ENCODE results near the gene ATG101. TPM values are rescaled to one million over a fixed set of nuclear protein-coding genes. Genes with fewer than 3 reads are reported as not detected.

ATG101 gene
- total and polyA plus RNA-seq, 2 donors = 20.4 to 46.4 TPM

DNA sequence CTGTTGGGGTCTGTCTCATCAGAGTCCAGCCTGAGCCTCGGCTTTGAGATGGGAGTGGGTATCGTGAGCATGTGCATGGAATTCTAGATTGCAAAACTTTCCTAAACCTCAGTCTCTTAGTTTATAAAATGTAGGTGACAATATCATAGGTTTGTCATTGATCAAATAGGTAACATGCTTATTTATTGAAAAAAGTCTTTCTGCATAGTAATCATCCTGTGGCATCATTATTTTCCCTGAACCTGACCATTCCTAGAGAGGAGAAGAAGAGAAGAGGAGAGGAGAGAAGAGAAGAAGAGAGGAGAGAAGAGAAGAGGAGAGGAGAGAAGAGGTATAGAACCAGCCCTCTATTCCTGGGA is 13.8 kb downstream of the ATG101 start:
- 10% methylated on average over 2 of the region's 2 CpGs for WGBS
- Histone ChIP-seq H3K4me1 (ENCODE audit: insufficient read depth) (no peaks in the 10 kb centered on the region), H3K36me3 (ENCODE audit: insufficient read depth) (no peaks in the 10 kb centered on the region), H3K4me3 (ENCODE audit: low read depth, low read length) (no peak overlapping the region), H3K27ac (ENCODE audit: low read depth) (no peak overlapping the region)
- DNase-seq (ENCODE audit: extremely low spot score) = no peak

DNA sequence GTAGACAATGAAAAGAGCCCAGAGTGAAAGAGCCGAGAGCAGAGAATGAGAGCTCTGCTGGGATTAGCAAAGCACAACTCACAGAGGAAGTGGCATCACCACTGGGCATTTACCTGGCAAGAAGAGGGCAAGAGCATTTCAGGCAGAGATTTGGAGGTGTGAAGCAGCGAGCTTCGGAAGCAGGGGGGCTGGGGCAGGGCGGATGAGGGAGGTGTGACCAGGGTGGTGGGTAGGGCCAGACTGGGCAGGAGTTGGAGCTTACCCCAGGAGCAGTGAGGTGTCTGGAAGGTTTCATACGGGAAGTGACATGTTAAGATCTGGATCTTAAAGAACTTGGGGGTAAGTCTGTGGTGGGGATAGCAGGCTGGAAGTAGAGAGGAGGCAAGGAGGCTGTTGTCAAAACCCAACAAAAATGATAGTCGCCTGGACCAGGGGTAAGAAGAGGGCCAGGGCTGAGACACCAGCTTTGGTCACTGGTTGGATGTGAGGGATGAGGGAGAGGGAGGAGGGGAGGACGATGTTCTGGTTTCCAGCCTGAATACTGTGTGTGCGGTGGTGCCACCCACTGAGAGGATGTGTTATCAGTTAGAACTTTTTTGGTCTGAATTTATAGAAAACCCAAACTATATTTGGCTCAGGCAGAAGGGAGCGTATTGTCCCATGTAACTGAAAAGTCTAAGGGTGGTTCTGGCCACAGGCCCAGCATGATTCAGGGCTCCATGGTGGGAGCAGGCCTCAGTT is 14.9 kb downstream of the ATG101 start:
- WGBS = 81% methylated on average over 9 of the region's 9 CpGs
- H3K27ac ChIP-seq (ENCODE audit: low read depth) = no peak overlapping the region
- DNase-seq (ENCODE audit: extremely low spot score) = no peak
- no peak overlapping the region for H3K4me3 ChIP-seq (ENCODE audit: low read depth, low read length)
- no peaks in the 10 kb centered on the region for H3K4me1 ChIP-seq (ENCODE audit: insufficient read depth)
- H3K36me3 ChIP-seq (ENCODE audit: insufficient read depth) = no peaks in the 10 kb centered on the region

DNA sequence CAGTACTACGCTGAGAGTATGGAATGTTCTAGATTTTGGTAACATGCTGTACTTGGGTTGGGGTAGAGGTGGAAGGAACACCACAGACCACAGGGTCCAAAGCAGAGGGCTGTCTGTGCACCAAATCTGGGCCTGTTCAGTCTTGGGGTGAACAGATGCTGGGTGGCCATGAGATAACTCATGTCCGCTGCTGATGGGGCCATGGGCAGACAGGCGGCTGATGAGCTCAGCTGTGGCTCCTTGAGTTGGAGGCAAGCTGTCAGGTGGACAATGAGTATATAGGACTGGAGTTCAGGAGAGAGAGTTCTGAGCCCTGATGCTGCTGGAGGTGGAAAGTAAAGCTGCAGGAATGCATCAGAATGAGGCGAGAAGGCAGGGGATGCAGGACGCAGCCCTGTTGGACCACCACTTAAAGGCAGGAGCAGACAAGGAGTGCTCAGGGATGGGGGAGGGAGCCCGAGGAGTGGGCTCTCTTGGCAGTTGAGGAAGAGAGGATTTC is 16.0 kb downstream of the ATG101 start:
- 91% methylated on average over 6 of the region's 6 CpGs for WGBS
- Histone ChIP-seq H3K4me1 (ENCODE audit: insufficient read depth) (no peaks in the 10 kb centered on the region), H3K36me3 (ENCODE audit: insufficient read depth) (no peaks in the 10 kb centered on the region)

DNA sequence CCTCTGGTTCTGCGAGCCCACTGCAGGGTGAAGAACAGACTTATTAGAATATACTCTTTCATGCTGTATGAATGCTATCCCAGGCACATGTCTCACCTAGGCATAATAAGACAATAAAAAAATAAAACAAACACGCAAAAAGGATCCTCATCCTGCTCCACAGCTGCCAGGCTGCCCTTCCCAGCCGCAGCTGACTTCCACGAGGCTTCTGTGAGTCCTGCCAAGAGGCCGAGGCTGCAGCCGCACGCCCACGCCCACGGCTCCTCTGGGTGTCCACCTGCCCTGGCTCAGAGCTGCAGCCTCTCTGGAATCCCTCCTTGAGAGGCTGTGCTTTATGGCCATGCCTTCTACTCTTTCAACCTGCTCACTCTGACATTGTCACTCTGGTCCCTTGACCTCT is 16.6 kb downstream of the ATG101 start:
- no peak for DNase-seq (ENCODE audit: extremely low spot score)
- 68% methylated on average over 9 of the region's 9 CpGs for WGBS
- Histone ChIP-seq H3K4me1 (ENCODE audit: insufficient read depth) (no peaks in the 10 kb centered on the region), H3K4me3 (ENCODE audit: low read depth, low read length) (no peak overlapping the region), H3K27ac (ENCODE audit: low read depth) (no peak overlapping the region), H3K36me3 (ENCODE audit: insufficient read depth) (no peaks in the 10 kb centered on the region)

More for the DNA sequence above, 16.0 kb downstream of the ATG101 start:
- Histone ChIP-seq H3K4me3 (ENCODE audit: low read depth, low read length) (no peak overlapping the region), H3K27ac (ENCODE audit: low read depth) (no peak overlapping the region)
- no peak for DNase-seq (ENCODE audit: extremely low spot score)

DNA sequence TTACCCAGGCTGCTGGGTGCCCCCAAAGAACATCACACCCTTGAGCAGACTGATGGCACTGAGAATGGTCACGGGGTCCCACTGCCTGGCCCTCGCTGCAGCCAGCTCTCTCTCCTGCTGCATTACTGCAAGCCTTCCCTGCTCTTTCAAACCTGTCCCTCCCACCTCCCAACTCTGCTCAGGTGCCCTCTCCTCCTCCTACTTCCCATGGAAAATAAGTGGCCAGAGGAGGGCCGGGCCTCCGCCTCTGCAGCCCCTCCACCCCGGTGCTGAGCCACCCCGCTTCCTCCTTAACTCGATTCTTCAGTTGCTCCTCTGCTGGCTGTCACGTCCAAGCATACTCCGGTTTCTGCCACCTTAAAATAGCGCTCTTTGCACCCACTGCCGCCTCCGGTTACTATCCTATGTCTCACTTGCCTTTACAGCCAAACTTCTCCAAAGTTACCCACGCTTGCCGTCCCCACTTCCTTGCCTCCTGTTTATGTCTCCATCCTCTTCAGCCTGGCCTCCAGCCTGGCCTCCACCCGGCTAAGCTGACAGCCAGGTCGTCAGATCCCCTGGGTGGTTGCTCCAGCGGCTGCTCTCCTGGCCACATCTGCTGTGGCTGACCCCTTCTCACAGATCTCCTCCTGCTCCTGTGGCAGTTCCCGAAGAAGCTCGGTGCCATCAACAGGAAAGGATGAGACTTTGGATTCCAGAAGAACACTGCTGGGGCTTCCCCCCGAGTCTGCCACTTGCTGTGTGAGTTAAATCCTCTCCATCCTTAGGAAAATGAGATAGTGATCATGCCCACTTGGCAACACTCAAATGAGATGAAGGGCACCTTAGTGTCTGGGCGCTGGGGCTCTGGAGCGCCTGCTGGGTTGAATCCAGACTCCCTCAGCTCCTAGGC is 17.4 kb downstream of the ATG101 start:
- Histone ChIP-seq H3K27ac (ENCODE audit: low read depth) (no peak overlapping the region), H3K36me3 (ENCODE audit: insufficient read depth) (no peaks in the 10 kb centered on the region), H3K4me1 (ENCODE audit: insufficient read depth) (no peaks in the 10 kb centered on the region), H3K4me3 (ENCODE audit: low read depth, low read length) (no peak overlapping the region)
- WGBS = 79% methylated on average over 22 of the region's 22 CpGs
- DNase-seq (ENCODE audit: extremely low spot score) = no peak

DNA sequence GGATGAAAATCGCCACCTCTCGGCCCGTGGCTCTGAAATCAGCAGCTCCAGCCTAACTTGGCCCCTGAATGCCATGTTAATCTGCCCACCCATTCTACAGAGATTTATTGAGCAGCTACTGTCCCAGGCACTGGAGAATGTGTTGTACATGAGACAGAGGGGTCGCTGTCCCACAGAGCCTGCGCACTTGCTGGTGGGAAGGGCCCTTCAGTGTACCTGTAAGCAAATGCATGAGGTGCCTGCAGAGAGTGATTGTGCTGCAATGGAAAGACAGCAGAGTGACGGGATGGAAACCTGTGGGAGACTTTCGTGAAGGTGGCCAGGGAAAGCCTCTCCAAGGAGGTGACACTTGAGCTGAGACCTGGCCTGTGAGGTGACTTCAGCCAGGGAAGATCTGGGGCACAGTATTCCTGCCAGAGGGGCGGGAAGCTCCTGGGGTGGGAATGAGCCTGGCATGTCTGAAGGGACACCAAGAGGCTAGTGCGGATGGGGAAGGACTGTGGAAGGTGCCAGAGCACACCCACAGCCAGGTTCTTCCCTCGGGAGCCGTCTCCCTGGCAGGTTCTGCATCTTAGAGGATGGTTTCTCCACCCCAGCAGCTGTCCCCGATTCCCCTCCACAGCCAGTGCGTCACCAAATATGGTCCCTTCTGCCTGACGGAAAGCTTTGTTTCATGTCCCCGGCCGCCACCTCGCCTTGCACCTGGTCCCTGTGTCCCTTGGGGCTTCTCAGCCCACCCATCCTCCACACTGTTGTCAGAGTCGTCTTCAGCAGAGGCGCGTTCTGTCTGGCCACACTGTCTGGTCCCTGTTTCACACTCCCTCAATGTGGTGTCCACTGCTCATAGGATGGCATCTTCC is 18.4 kb downstream of the ATG101 start:
- H3K27ac ChIP-seq (ENCODE audit: low read depth) = no peak overlapping the region
- H3K4me3 ChIP-seq (ENCODE audit: low read depth, low read length) = no peak overlapping the region
- 84% methylated on average over 20 of the region's 20 CpGs for WGBS
- no peak for DNase-seq (ENCODE audit: extremely low spot score)
- H3K4me1 ChIP-seq (ENCODE audit: insufficient read depth) = no peaks in the 10 kb centered on the region
- H3K36me3 ChIP-seq (ENCODE audit: insufficient read depth) = no peaks in the 10 kb centered on the region

DNA sequence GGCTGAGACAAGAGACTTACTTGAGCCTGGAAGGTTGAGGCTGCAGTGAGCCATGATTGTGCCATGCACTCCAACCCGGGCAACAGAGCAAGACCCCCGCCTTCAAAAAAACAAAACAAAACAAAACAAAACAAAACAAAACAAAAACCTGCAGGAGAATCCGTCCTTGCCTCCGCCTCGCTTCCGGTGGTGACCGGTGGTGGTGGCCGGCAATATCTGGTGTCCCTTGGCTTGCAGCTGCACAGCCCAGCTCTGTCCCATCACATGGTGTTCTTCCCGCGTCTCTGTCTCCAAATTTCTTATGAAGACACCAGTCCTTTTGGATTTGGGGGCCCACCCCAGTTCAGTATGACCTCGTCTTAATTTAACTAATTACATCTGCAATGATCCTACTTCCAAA is 19.7 kb downstream of the ATG101 start:
- Histone ChIP-seq H3K27ac (ENCODE audit: low read depth) (no peak overlapping the region), H3K36me3 (ENCODE audit: insufficient read depth) (no peaks in the 10 kb centered on the region), H3K4me3 (ENCODE audit: low read depth, low read length) (no peak overlapping the region), H3K4me1 (ENCODE audit: insufficient read depth) (no peaks in the 10 kb centered on the region)
- WGBS = 91% methylated on average over 11 of the region's 11 CpGs
- no peak for DNase-seq (ENCODE audit: extremely low spot score)

DNA sequence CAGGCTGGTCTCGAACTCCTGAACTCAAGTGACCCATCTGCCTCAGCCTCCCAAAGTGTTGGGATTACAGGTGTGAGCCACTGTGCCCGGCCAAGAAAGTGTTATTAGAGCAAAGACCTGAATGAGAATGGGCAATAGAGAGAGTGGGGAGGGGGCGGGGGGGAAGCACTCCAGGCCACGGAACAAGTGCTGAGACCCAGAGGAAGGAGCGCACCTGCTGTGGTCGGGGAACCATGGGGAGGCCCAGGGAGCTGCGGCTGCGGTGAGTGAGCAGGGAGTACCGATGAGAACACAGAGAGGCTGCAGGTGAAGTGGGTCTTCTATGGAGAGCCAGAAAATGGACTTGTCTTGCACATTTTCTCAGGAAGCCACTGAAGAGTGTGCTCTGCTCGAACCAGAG is 20.5 kb downstream of the ATG101 start:
- 81% methylated on average over 10 of the region's 10 CpGs for WGBS
- no peaks in the 10 kb centered on the region for H3K4me1 ChIP-seq (ENCODE audit: insufficient read depth)
- no peak for DNase-seq (ENCODE audit: extremely low spot score)

DNA sequence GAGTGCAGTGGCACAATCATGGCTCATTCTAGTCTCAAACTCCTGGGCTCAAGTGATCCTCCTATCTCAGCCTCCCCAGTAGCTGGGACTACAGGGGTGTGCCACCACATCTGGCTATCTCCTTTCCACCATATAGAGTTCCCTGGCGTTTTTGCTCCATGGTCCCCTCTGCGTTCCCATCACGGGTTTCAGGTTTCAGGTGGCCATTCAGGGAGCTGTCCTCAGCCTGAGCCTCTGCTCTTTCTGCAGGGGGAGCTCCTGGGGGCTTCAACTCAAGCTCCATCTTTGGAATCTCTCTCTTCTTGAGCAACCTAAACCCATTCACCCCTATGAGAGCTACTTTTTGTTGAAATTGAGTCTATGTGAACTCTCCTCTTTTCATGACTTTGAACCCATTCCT is 21.3 kb downstream of the ATG101 start:
- 25% methylated on average over 3 of the region's 3 CpGs for WGBS
- DNase-seq (ENCODE audit: extremely low spot score) = no peak
- Histone ChIP-seq H3K4me1 (ENCODE audit: insufficient read depth) (no peaks in the 10 kb centered on the region), H3K4me3 (ENCODE audit: low read depth, low read length) (no peak overlapping the region), H3K36me3 (ENCODE audit: insufficient read depth) (no peaks in the 10 kb centered on the region), H3K27ac (ENCODE audit: low read depth) (no peak overlapping the region)

More for the DNA sequence above, 20.5 kb downstream of the ATG101 start:
- Histone ChIP-seq H3K4me3 (ENCODE audit: low read depth, low read length) (no peak overlapping the region), H3K27ac (ENCODE audit: low read depth) (no peak overlapping the region), H3K36me3 (ENCODE audit: insufficient read depth) (no peaks in the 10 kb centered on the region)

DNA sequence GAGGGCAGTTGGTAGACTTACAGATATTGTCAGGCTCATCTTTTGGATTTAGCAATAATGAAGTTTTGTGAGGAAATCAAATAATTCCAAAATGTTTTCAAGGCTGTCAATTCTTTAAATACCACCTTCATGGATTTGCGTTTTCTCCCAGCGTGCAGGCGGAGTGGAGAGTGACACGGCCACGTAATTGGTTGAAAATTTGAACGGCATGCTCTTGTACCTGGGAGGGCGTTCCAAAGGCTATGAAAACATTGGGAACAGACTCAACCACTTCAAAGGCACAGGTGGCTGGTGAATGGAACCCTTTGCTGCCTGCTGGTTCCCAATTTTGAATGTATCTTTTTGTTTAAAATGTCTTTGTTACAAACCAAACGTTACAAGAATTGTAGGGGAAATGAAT is 22.1 kb downstream of the ATG101 start:
- Histone ChIP-seq H3K4me1 (ENCODE audit: insufficient read depth) (no peaks in the 10 kb centered on the region), H3K27ac (ENCODE audit: low read depth) (no peak overlapping the region), H3K4me3 (ENCODE audit: low read depth, low read length) (no peak overlapping the region), H3K36me3 (ENCODE audit: insufficient read depth) (no peaks in the 10 kb centered on the region)
- DNase-seq (ENCODE audit: extremely low spot score) = no peak
- WGBS = 77% methylated on average over 8 of the region's 8 CpGs

DNA sequence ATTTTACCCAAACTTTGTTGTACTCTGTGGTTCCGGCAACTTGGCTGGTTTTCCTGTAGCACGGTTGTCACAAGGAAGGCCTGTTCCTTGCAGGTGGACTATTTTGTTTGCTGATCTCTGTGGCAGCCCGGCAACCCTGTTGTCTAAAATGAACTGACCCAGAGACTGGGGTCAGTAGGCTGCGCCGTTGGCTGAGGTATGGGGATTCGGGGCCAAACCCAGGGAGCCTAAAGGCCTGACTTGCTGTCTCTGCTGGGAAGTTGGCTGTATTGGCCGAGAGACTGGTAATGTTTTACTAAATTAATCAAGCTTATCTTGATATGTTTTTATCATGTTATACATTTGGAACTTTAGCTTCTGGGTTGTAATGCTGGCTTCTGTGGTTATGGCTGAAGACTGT is 23.6 kb downstream of the ATG101 start:
- Histone ChIP-seq H3K36me3 (ENCODE audit: insufficient read depth) (no peaks in the 10 kb centered on the region), H3K4me1 (ENCODE audit: insufficient read depth) (no peaks in the 10 kb centered on the region), H3K27ac (ENCODE audit: low read depth) (no peak overlapping the region), H3K4me3 (ENCODE audit: low read depth, low read length) (no peak overlapping the region)
- 79% methylated on average over 7 of the region's 7 CpGs for WGBS
- no peak for DNase-seq (ENCODE audit: extremely low spot score)

DNA sequence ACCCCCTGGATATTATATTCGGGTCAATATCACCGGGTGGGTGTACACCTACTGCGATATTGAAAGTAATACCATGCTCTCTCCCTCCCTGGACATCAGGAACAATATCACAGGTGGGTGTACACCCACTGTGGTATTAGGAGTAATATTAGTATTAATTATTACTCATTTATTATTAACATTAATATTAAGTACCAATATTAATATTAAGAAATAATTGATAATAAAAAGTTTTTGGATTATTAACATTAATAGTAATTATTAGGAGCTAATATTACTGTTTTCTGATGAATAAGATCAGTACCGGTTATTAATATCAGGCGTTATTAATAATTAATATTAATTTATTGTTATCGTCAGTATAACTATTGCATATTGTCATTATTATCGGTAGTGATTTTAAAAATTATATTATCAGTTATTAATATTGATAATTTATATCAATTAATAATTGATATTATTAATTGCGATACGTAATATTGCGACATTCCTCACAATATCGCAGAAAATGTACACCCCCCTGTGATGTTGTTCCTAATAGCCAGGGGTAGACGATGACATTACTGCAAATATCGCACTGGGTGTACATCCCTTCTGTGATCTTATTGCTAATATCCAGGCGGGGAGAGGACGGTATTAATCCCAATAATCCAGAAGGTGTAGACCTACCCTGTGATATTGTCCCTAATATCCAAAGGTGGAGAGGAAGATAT is 26.7 kb downstream of the ATG101 start:
- no peak for DNase-seq (ENCODE audit: extremely low spot score)
- no peaks in the 10 kb centered on the region for H3K4me1 ChIP-seq (ENCODE audit: insufficient read depth)
- 95% methylated on average over 15 of the region's 15 CpGs for whole genome bisulfite sequencing

More for the DNA sequence above, 26.7 kb downstream of the ATG101 start:
- no peak overlapping the region for H3K27ac ChIP-seq (ENCODE audit: low read depth)
- no peak overlapping the region for H3K4me3 ChIP-seq (ENCODE audit: low read depth, low read length)
- no peaks in the 10 kb centered on the region for H3K36me3 ChIP-seq (ENCODE audit: insufficient read depth)
